IMR-90 (cell line): ENCODE measurements around the gene PRPH2. TPM values are rescaled to one million over a fixed set of nuclear protein-coding genes. Genes with fewer than 3 reads are reported as not detected.

Experiments used
- ATAC-seq: fragments of 200-7000 bp; cut with Tn5 transposase; 2 replicates; pipeline ENCODE4 v1.9.1; 2020; ENCODE audit warnings: low read depth, mild to moderate bottlenecking, moderate library complexity
- BruUV-seq: library from RNA; stranded (reverse); fragments of 400-500 nt; replicated peaks from 2 replicates; lab custom pipeline; 2021; lab: Mats Ljungman, UMichigan
- CTCF ChIA-PET: fragments of 300-600 bp; formaldehyde crosslinking; extraction: SDS; loops from one replicate; lab custom pipeline; 2021; ENCODE audit warnings: antibody characterized with exemption; lab: Yijun Ruan, JAX
- POLR2A ChIA-PET: fragments of 300-600 bp; sonication (Branson Sonifier 250); formaldehyde crosslinking; loops from one replicate; lab custom pipeline; 2022; ENCODE audit warnings: antibody characterized with exemption; ENCODE audit not compliant: unreplicated experiment; lab: Charles Lee
- DNase-seq: peaks from one replicate; pipeline ENCODE4 v3.0.0; 2013
- H2AFZ ChIP-seq: replicated peaks from 2 replicates; pipeline ENCODE3; 2013; ENCODE audit warnings: low read length, mild to moderate bottlenecking; ENCODE audit not compliant: poor library complexity
- H2AK5ac ChIP-seq: 2 replicates; pipeline ENCODE4 v1.6.1; 2013; ENCODE audit warnings: low read depth, low read length, inconsistent platforms
- H2AK9ac ChIP-seq: replicated peaks from 2 replicates; pipeline ENCODE3; 2013; ENCODE audit warnings: mild to moderate bottlenecking, low read depth, low read length, moderate library complexity; ENCODE audit not compliant: poor library complexity
- H2BK120ac ChIP-seq: 2 replicates; pipeline ENCODE4 v1.6.1; 2013; ENCODE audit warnings: low read depth, low read length, inconsistent platforms
- H2BK15ac ChIP-seq: 3 replicates; pipeline ENCODE4 v1.6.1; 2013; ENCODE audit warnings: low read depth, low read length, inconsistent platforms
- H2BK20ac ChIP-seq: 2 replicates; pipeline ENCODE4 v1.6.1; 2013; ENCODE audit warnings: low read depth, mild to moderate bottlenecking, inconsistent platforms, low read length, moderate library complexity
- H2BK5ac ChIP-seq: 2 replicates; pipeline ENCODE4 v1.6.1; 2013; ENCODE audit warnings: mild to moderate bottlenecking, low read depth, low read length, inconsistent platforms; ENCODE audit not compliant: poor library complexity, severe bottlenecking
- H3K14ac ChIP-seq: replicated peaks from 2 replicates; pipeline ENCODE4 v1.6.1; 2013; ENCODE audit warnings: low read depth, low read length, inconsistent platforms
- H3K18ac ChIP-seq: 2 replicates; pipeline ENCODE4 v1.6.1; 2013; ENCODE audit warnings: low read depth, low read length, control low read depth
- H3K23ac ChIP-seq: 2 replicates; pipeline ENCODE4 v1.6.1; 2013; ENCODE audit warnings: low read depth, low read length, inconsistent platforms
- H3K27ac ChIP-seq: 2 replicates; pipeline ENCODE4 v1.5.1; 2013; ENCODE audit warnings: mild to moderate bottlenecking, control low read depth, low read length; ENCODE audit not compliant: insufficient read depth
- H3K27me3 ChIP-seq: 2 replicates; pipeline ENCODE4 v1.6.1; 2013; ENCODE audit warnings: low read length; ENCODE audit not compliant: control insufficient read depth, insufficient read depth
- H3K36me3 ChIP-seq: 2 replicates; pipeline ENCODE4 v1.6.1; 2013; ENCODE audit warnings: low read length, mixed read lengths; ENCODE audit not compliant: control insufficient read depth, insufficient read depth
- H3K4ac ChIP-seq: 2 replicates; pipeline ENCODE4 v1.6.1; 2013; ENCODE audit warnings: low read depth, low read length, inconsistent platforms
- H3K4me1 ChIP-seq: 2 replicates; pipeline ENCODE4 v1.6.1; 2013; ENCODE audit warnings: low read length, mixed read lengths; ENCODE audit not compliant: control insufficient read depth, insufficient read depth
- H3K4me2 ChIP-seq: 2 replicates; pipeline ENCODE4 v1.6.1; 2013; ENCODE audit warnings: low read depth, mild to moderate bottlenecking, control low read depth, low read length, moderate library complexity
- H3K4me3 ChIP-seq: 2 replicates; pipeline ENCODE4 v1.5.1; 2013; ENCODE audit warnings: low read depth, mild to moderate bottlenecking, control low read depth, low read length, moderate library complexity; ENCODE audit not compliant: insufficient read depth
- H3K56ac ChIP-seq: 2 replicates; pipeline ENCODE4 v1.6.1; 2013; ENCODE audit warnings: low read length, inconsistent platforms; ENCODE audit not compliant: insufficient read depth; ENCODE audit errors: extremely low read depth
- H3K79me1 ChIP-seq, 2 experiments: 2 replicates each; pipeline ENCODE4 v1.6.1; 2013; ENCODE audit warnings: low read length in 2 of 2, inconsistent platforms in 1 of 2, low read depth in 1 of 2
- H3K9ac ChIP-seq: 2 replicates; pipeline ENCODE4 v1.6.1; 2013; ENCODE audit warnings: low read depth, low read length, control low read depth
- H3K9me1 ChIP-seq: 2 replicates; pipeline ENCODE4 v1.6.1; 2013; ENCODE audit warnings: low read length, inconsistent platforms; ENCODE audit not compliant: insufficient read depth
- H3K9me3 ChIP-seq: 2 replicates; pipeline ENCODE4 v1.6.1; 2013; ENCODE audit warnings: low read length; ENCODE audit not compliant: control insufficient read depth, insufficient read depth
- H4K20me1 ChIP-seq: 2 replicates; pipeline ENCODE4 v1.6.1; 2013; ENCODE audit warnings: low read length, inconsistent platforms; ENCODE audit not compliant: insufficient read depth
- H4K5ac ChIP-seq: 2 replicates; pipeline ENCODE4 v1.6.1; 2013; ENCODE audit warnings: mild to moderate bottlenecking, low read depth, low read length, control low read depth
- H4K8ac ChIP-seq, 2 experiments: 2 replicates each; pipeline ENCODE4 v1.6.1; 2013; ENCODE audit warnings: low read depth in 2 of 2, low read length in 2 of 2, control low read depth in 1 of 2, inconsistent platforms in 1 of 2
- H4K91ac ChIP-seq: 2 replicates; pipeline ENCODE4 v1.6.1; 2013; ENCODE audit warnings: low read depth, low read length, inconsistent platforms; ENCODE audit not compliant: insufficient read depth
- ELK1 ChIP-seq: fragments of 150-350 bp; IDR thresholded peaks from 2 replicates; pipeline ENCODE4 v1.6.1; 2016; ENCODE audit warnings: low read depth, mild to moderate bottlenecking, low read length, moderate library complexity, borderline replicate concordance
- MXI1 ChIP-seq: IDR thresholded peaks from 2 replicates; pipeline ENCODE4 v1.6.1; 2012; ENCODE audit warnings: low read depth, mild to moderate bottlenecking, low read length, moderate library complexity, borderline replicate concordance
- POLR2A ChIP-seq: IDR thresholded peaks from 2 replicates; pipeline ENCODE4 v1.6.1; 2012; ENCODE audit warnings: mild to moderate bottlenecking, low read depth, low read length
- SMC3 ChIP-seq: fragments of 150-350 bp; IDR thresholded peaks from 2 replicates; pipeline ENCODE4 v1.6.1; 2016; ENCODE audit warnings: low read depth, mild to moderate bottlenecking, antibody characterized with exemption, low read length, moderate library complexity
- WGBS, 2 experiments: methylation state at CpG; one replicate each; pipeline versions ENCODE4 v1.1.5 to v1.1.7; 2013; ENCODE audit warnings: missing lambda C conversion rate in 2 of 2; ENCODE audit not compliant: insufficient read length in 1 of 2; ENCODE audit errors: extremely low coverage in 2 of 2; 5-methylcytosine and 5-hydroxymethylcytosine counted together
- dilution Hi-C: fragments of 300-500 bp; cut with HindIII; formaldehyde crosslinking; loops from one replicate; pipeline ENCODE4 v1.14.3; 2018; ENCODE audit warnings: low sequenced_read_pairs; ENCODE audit not compliant: unreplicated experiment
- in situ Hi-C: fragments of 300-500 bp; cut with MboI; formaldehyde crosslinking; loops from 3 replicates; pipeline ENCODE4 v1.14.3; 2019; ENCODE audit warnings: low sequenced_read_pairs, inconsistent platforms, mixed read lengths
- intact Hi-C: fragments of 100-400 bp; cut with micrococcal nuclease; formaldehyde crosslinking; loops from 2 replicates; pipeline ENCODE4 v1.10.0; 2022
- polyA plus RNA-seq, 3 experiments: library from polyadenylated mRNA; depleted of rRNA; stranded (reverse); fragments of >200 nt; gene quantifications; 2 replicates each; pipeline ENCODE4 v1.2.3, GENCODE V29; 2012; ENCODE audit warnings: low replicate concordance in 1 of 3
- total RNA-seq: library from RNA; depleted of rRNA; stranded (reverse); fragments of >200 nt; gene quantifications from 2 replicates; pipeline ENCODE4 v1.2.3, GENCODE V29; 2012
- TF ChIP-seq, protein P1 (sequence below): fragments of 150-350 bp; IDR thresholded peaks from 2 replicates; pipeline ENCODE4 v1.6.1; 2017; ENCODE audit warnings: mild to moderate bottlenecking, antibody characterized with exemption, low read length, low read depth

The PRPH2 gene
- total and polyA plus RNA-seq, 2 of the 4 experiments (the other 2 are of a cell fraction): 1.0 to 1.1 TPM

- H4K20me1 ChIP-seq: no peaks in the 10 kb centered on the region; the same call in 1 of the 2 replicates
- TF ChIP-seq MXI1 (no peak), POLR2A (no peak), SMC3 (no peak), ELK1 (no peak)
- TF ChIP-seq, protein P1, sequence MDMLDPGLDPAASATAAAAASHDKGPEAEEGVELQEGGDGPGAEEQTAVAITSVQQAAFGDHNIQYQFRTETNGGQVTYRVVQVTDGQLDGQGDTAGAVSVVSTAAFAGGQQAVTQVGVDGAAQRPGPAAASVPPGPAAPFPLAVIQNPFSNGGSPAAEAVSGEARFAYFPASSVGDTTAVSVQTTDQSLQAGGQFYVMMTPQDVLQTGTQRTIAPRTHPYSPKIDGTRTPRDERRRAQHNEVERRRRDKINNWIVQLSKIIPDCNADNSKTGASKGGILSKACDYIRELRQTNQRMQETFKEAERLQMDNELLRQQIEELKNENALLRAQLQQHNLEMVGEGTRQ: no peak
- H3K14ac ChIP-seq: no peak overlapping the region
- ChIA-PET CTCF (interaction anchor here (0.6 to 0.9 kb wide), 2 partner anchors 28 to 155 kb away, joined by 3 read pairs; no protein-coding TSS in a partner anchor), POLR2A (no interaction called here)
- H4K8ac ChIP-seq: no peak overlapping the region
- H2BK15ac ChIP-seq: no peak overlapping the region
- no peak overlapping the region for H2BK20ac ChIP-seq
- H3K36me3 ChIP-seq: peaks cover 4% of the 10 kb centered on the region; the same call in 1 of the 2 replicates
- no peak overlapping the region for H4K91ac ChIP-seq
- no peak overlapping the region for H3K56ac ChIP-seq
- no peak for ATAC-seq
- in situ Hi-C loops: no loop called here
- no peak overlapping the region for H2AFZ ChIP-seq
- H3K4me2 ChIP-seq: no peak overlapping the region
- no peaks in the 10 kb centered on the region for H3K9me3 ChIP-seq
- H3K4me1 ChIP-seq: peaks cover 13% of the 10 kb centered on the region
- H2AK9ac ChIP-seq: no peak overlapping the region
- H3K9ac ChIP-seq: no peak overlapping the region
- no peak overlapping the region for H2BK5ac ChIP-seq
- BruUV-seq: no TSS peak
- dilution Hi-C loops: no loop called here
- no peak overlapping the region for H3K27ac ChIP-seq
- intact Hi-C loops: no loop called here
- no peak overlapping the region for H2BK120ac ChIP-seq
- H3K27me3 ChIP-seq: no peaks in the 10 kb centered on the region
- DNase-seq: no peak
- no peak overlapping the region for H3K4me3 ChIP-seq
- H4K5ac ChIP-seq: no peak overlapping the region
- H3K9me1 ChIP-seq: peaks cover 22% of the 10 kb centered on the region
- no peak overlapping the region for H3K23ac ChIP-seq
- no peak overlapping the region for H3K18ac ChIP-seq
- H3K4ac ChIP-seq: no peak overlapping the region
- no peak overlapping the region for H2AK5ac ChIP-seq
- WGBS, 2 experiments: no CpG with 5 or more reads among the region's 13 CpGs
- H3K79me1 ChIP-seq: peaks cover 0 to 11% of the 10 kb centered on the region in 2 experiments; a peak in 2 of 4 replicates
Measured at GRCh38 chr6:42698217-42698616, 24.2 kb downstream of the PRPH2 start.
